Measurements from ENCODE around the gene SLC6A12.

Gene SLC6A12

GRCh38 chr12:177980-178828 lies 35.8 kb downstream of the SLC6A12 start:
- TF ChIP-seq ZFX (IDR thresholded peaks at IDR 0.05; ENCODE audit: borderline replicate concordance) (no peak), CTCF (IDR thresholded peaks at IDR 0.05) (no peak)
- H3K27ac ChIP-seq: no peak overlapping the region

- no peak overlapping the region for H3K27ac ChIP-seq
Measured at GRCh38 chr12:177336-177979, 36.5 kb downstream of the SLC6A12 start.

GRCh38 chr12:176321-177181 lies 37.4 kb downstream of the SLC6A12 start:
- TF ChIP-seq ZFX (IDR thresholded peaks at IDR 0.05; ENCODE audit: borderline replicate concordance) (no peak), CTCF (IDR thresholded peaks at IDR 0.05) (no peak)
- no peak overlapping the region for H3K27ac ChIP-seq

More at GRCh38 chr12:177336-177979, 36.5 kb downstream of the SLC6A12 start:
- TF ChIP-seq ZFX (IDR thresholded peaks at IDR 0.05; ENCODE audit: borderline replicate concordance): no peak
- no peak for TF ChIP-seq CTCF (IDR thresholded peaks at IDR 0.05)

- no peak overlapping the region for H3K27ac ChIP-seq
Measured at GRCh38 chr12:175759-176158, 38.2 kb downstream of the SLC6A12 start.

GRCh38 chr12:175250-175649 lies 38.7 kb downstream of the SLC6A12 start:
- TF ChIP-seq CTCF (IDR thresholded peaks at IDR 0.05) (no peak), ZFX (IDR thresholded peaks at IDR 0.05; ENCODE audit: borderline replicate concordance) (no peak)
- no peak overlapping the region for H3K27ac ChIP-seq

More at GRCh38 chr12:175759-176158, 38.2 kb downstream of the SLC6A12 start:
- TF ChIP-seq CTCF (IDR thresholded peaks at IDR 0.05) (no peak), ZFX (IDR thresholded peaks at IDR 0.05; ENCODE audit: borderline replicate concordance) (no peak)

- TF ChIP-seq CTCF (IDR thresholded peaks at IDR 0.05): no peak
- TF ChIP-seq ZFX (IDR thresholded peaks at IDR 0.05; ENCODE audit: borderline replicate concordance): no peak
- H3K27ac ChIP-seq: no peak overlapping the region
Measured at GRCh38 chr12:174596-174995, 39.4 kb downstream of the SLC6A12 start.

All from 22Rv1 (cell line).